ENCODE results near the gene NOP53.

The NOP53 gene

GRCh38 chr19:47720669-47721422 is 24.5 kb upstream of the NOP53 start:
- H3K4me1 ChIP-seq (ENCODE audit: insufficient read depth, low read length) = peaks cover 6% of the 10 kb centered on the region; the same call in 1 of the 2 replicates
- no peaks in the 10 kb centered on the region for H4K20me1 ChIP-seq (ENCODE audit: insufficient read depth, low read length)
- H2AFZ ChIP-seq (ENCODE audit: low read depth, low read length) = no peak overlapping the region
- no peak for ATAC-seq (ENCODE audit: insufficient read depth, low read depth)
- TF ChIP-seq EZH2 (IDR thresholded peaks at IDR 0.05; ENCODE audit: borderline replicate concordance, low read depth, low read length, severe bottlenecking) (no peak), CTCF (IDR thresholded peaks at IDR 0.05; ENCODE audit: borderline replicate concordance, extremely low read depth, low read length, poor library complexity, severe bottlenecking) (no peak)
- no peak overlapping the region for H3K9ac ChIP-seq (ENCODE audit: low read depth, low read length)
- H3K4me2 ChIP-seq (ENCODE audit: insufficient read depth, low read length) = no peak overlapping the region
- H3K79me2 ChIP-seq (ENCODE audit: insufficient read depth, low read length) = no peaks in the 10 kb centered on the region
- H3K27ac ChIP-seq (ENCODE audit: low read length) = no peak overlapping the region
- no peak overlapping the region for H3K4me3 ChIP-seq (ENCODE audit: low read depth in 1 of 2, low read length in 2 of 2)
- no peaks in the 10 kb centered on the region for H3K9me3 ChIP-seq (ENCODE audit: insufficient read depth, low read length, severe bottlenecking)
- DNase-seq = no peak
- H3K27me3 ChIP-seq (ENCODE audit: insufficient read depth, low read length, poor library complexity) = no peaks in the 10 kb centered on the region
- H3K36me3 ChIP-seq (ENCODE audit: insufficient read depth, low read length) = no peaks in the 10 kb centered on the region

GRCh38 chr19:47723581-47723940 is 21.8 kb upstream of the NOP53 start:
- no peak overlapping the region for H3K4me2 ChIP-seq (ENCODE audit: insufficient read depth, low read length)
- DNase-seq (peak; percentile 51), ATAC-seq (ENCODE audit: insufficient read depth, low read depth) (peak; percentile 64; the same call in 2 of the 3 replicates)
- H3K79me2 ChIP-seq (ENCODE audit: insufficient read depth, low read length) = no peaks in the 10 kb centered on the region
- H3K27me3 ChIP-seq (ENCODE audit: insufficient read depth, low read length, poor library complexity) = no peaks in the 10 kb centered on the region
- TF ChIP-seq CTCF (IDR thresholded peaks at IDR 0.05; ENCODE audit: borderline replicate concordance, extremely low read depth, low read length, poor library complexity, severe bottlenecking) (no peak), EZH2 (IDR thresholded peaks at IDR 0.05; ENCODE audit: borderline replicate concordance, low read depth, low read length, severe bottlenecking) (no peak)
- no peaks in the 10 kb centered on the region for H3K36me3 ChIP-seq (ENCODE audit: insufficient read depth, low read length)
- H3K4me1 ChIP-seq (ENCODE audit: insufficient read depth, low read length) = peaks cover 6% of the 10 kb centered on the region; the same call in 1 of the 2 replicates
- H4K20me1 ChIP-seq (ENCODE audit: insufficient read depth, low read length) = no peaks in the 10 kb centered on the region
- H3K9me3 ChIP-seq (ENCODE audit: insufficient read depth, low read length, severe bottlenecking) = no peaks in the 10 kb centered on the region
- no peak overlapping the region for H3K27ac ChIP-seq (ENCODE audit: low read length)
- H3K9ac ChIP-seq (ENCODE audit: low read depth, low read length) = no peak overlapping the region
- H2AFZ ChIP-seq (ENCODE audit: low read depth, low read length) = no peak overlapping the region
- H3K4me3 ChIP-seq (ENCODE audit: low read depth in 1 of 2, low read length in 2 of 2) = no peak overlapping the region

- Histone ChIP-seq H4K20me1 (ENCODE audit: insufficient read depth, low read length) (no peaks in the 10 kb centered on the region), H2AFZ (ENCODE audit: low read depth, low read length) (no peak overlapping the region), H3K27me3 (ENCODE audit: insufficient read depth, low read length, poor library complexity) (peaks cover 20% of the 10 kb centered on the region), H3K79me2 (ENCODE audit: insufficient read depth, low read length) (no peaks in the 10 kb centered on the region), H3K36me3 (ENCODE audit: insufficient read depth, low read length) (no peaks in the 10 kb centered on the region), H3K9me3 (ENCODE audit: insufficient read depth, low read length, severe bottlenecking) (no peaks in the 10 kb centered on the region), H3K4me2 (ENCODE audit: insufficient read depth, low read length) (no peak overlapping the region), H3K4me1 (ENCODE audit: insufficient read depth, low read length) (peaks cover 16% of the 10 kb centered on the region), H3K9ac (ENCODE audit: low read depth, low read length) (no peak overlapping the region), H3K4me3 (ENCODE audit: low read depth in 1 of 2, low read length in 2 of 2) (no peak overlapping the region), H3K27ac (ENCODE audit: low read length) (no peak overlapping the region)
- TF ChIP-seq EZH2 (IDR thresholded peaks at IDR 0.05; ENCODE audit: borderline replicate concordance, low read depth, low read length, severe bottlenecking) (no peak), CTCF (IDR thresholded peaks at IDR 0.05; ENCODE audit: borderline replicate concordance, extremely low read depth, low read length, poor library complexity, severe bottlenecking) (no peak)
- DNase-seq (no peak), ATAC-seq (ENCODE audit: insufficient read depth, low read depth) (no peak)
These were observed 19.5 kb upstream of the NOP53 start for GRCh38 chr19:47725759-47726401.
